H1 (cell line): ENCODE results near the gene HK1. TPM values are rescaled to one million over a fixed set of nuclear protein-coding genes. Genes with fewer than 3 reads are reported as not detected.
A peak's percentile ranks its signal among the peaks of the same experiment; 100 is the strongest.
"Not testable (repeated sequence)": the region's sequence is repeated elsewhere in the genome, so short reads cannot be mapped to it uniquely, and the experiment has no call there.

Experiments used
- CTCF ChIA-PET: fragments of 300-600 bp; sonication (Branson Sonifier 250); formaldehyde crosslinking; loops from one replicate; lab custom pipeline; 2021; ENCODE audit not compliant: partially characterized antibody; lab: Charles Lee
- POLR2A ChIA-PET: fragments of 300-600 bp; sonication (Branson Sonifier 250); formaldehyde crosslinking; loops from one replicate; lab custom pipeline; 2021; ENCODE audit warnings: inconsistent platforms; ENCODE audit not compliant: partially characterized antibody; lab: Charles Lee
- DNase-seq, 2 experiments: peaks; one replicate each; pipeline versions ENCODE4 v3.0.0 to v3.0.0-alpha.2; 2010 to 2022; ENCODE audit warnings: low spot score in 2 of 2, low read depth in 1 of 2, mixed read lengths in 1 of 2
- FAIRE-seq: peaks from 2 replicates; lab custom pipeline; 2011; peaks lifted over from hg19 to GRCh38; lab: Jason Lieb, UNC
- H2AFZ ChIP-seq: 2 replicates; pipeline ENCODE4 v1.8.1; 2012; ENCODE audit warnings: low read length, inconsistent platforms
- H2AK5ac ChIP-seq: 2 replicates; pipeline ENCODE4 v1.6.1; 2013; ENCODE audit warnings: low read depth, low read length
- H2BK120ac ChIP-seq: replicated peaks from 2 replicates; pipeline ENCODE3; 2013; ENCODE audit warnings: low read depth, low read length, inconsistent platforms
- H2BK12ac ChIP-seq: 2 replicates; pipeline ENCODE4 v1.6.1; 2013; ENCODE audit warnings: low read depth, low read length
- H2BK15ac ChIP-seq: 2 replicates; pipeline ENCODE4 v1.6.1; 2013; ENCODE audit warnings: low read length
- H2BK20ac ChIP-seq: 2 replicates; pipeline ENCODE4 v1.6.1; 2013; ENCODE audit warnings: low read length
- H2BK5ac ChIP-seq: 2 replicates; pipeline ENCODE4 v1.6.1; 2013; ENCODE audit warnings: low read depth, low read length
- H3K14ac ChIP-seq: 2 replicates; pipeline ENCODE4 v1.6.1; 2013; ENCODE audit warnings: inconsistent platforms; ENCODE audit not compliant: insufficient read length
- H3K18ac ChIP-seq: 2 replicates; pipeline ENCODE4 v1.6.1; 2013; ENCODE audit warnings: low read length; ENCODE audit errors: extremely low read depth
- H3K23ac ChIP-seq: 2 replicates; pipeline ENCODE4 v1.6.1; 2013; ENCODE audit warnings: inconsistent platforms; ENCODE audit not compliant: insufficient read length
- H3K23me2 ChIP-seq: 2 replicates; pipeline ENCODE4 v1.6.1; 2013; ENCODE audit warnings: low read depth, low read length
- H3K27ac ChIP-seq: 2 replicates; pipeline ENCODE4 v1.6.1; 2011; ENCODE audit warnings: low read depth, low read length, inconsistent platforms
- H3K27me3 ChIP-seq, 4 experiments: replicated peaks in 1 of 4; 1 replicate in 1 of 4; 2 replicates in 3 of 4; pipeline versions ENCODE4 v1.6.1 to v1.8.1; 2011 to 2013; ENCODE audit warnings: low read length in 3 of 4, mild to moderate bottlenecking in 3 of 4, inconsistent platforms in 2 of 4, mixed read lengths in 2 of 4, moderate library complexity in 1 of 4; ENCODE audit not compliant: control insufficient read depth in 3 of 4, insufficient read depth in 3 of 4; ENCODE audit errors: extremely low read depth in 1 of 4
- H3K36me3 ChIP-seq, 4 experiments: 2 replicates each; pipeline versions ENCODE4 v1.6.1 to v1.8.1; 2011 to 2013; ENCODE audit warnings: mild to moderate bottlenecking in 4 of 4, low read length in 3 of 4, moderate library complexity in 2 of 4, control low read depth in 1 of 4, inconsistent platforms in 1 of 4; ENCODE audit not compliant: insufficient read depth in 4 of 4, control insufficient read depth in 2 of 4
- H3K4ac ChIP-seq: replicated peaks from 2 replicates; pipeline ENCODE3; 2013; ENCODE audit warnings: low read length, low read depth, mixed read lengths, inconsistent platforms; ENCODE audit not compliant: insufficient read length
- H3K4me1 ChIP-seq, 4 experiments: replicated peaks in 1 of 4; 1 replicate in 1 of 4; 2 replicates in 3 of 4; pipeline versions ENCODE4 v1.6.1 to v1.8.1; 2011 to 2013; ENCODE audit warnings: low read length in 3 of 4, inconsistent platforms in 2 of 4, mixed read lengths in 1 of 4; ENCODE audit not compliant: insufficient read depth in 4 of 4, control insufficient read depth in 3 of 4
- H3K4me2 ChIP-seq, 2 experiments: 2 replicates each; pipeline versions ENCODE4 v1.6.1 to v1.8.1; 2011 to 2013; ENCODE audit warnings: low read depth in 2 of 2, low read length in 2 of 2, control low read depth in 1 of 2, inconsistent platforms in 1 of 2, mild to moderate bottlenecking in 1 of 2; ENCODE audit not compliant: insufficient read depth in 1 of 2
- H3K4me3 ChIP-seq, 4 experiments: fragments of 200-600, 300-600 bp in 1 of 4; sonication (generic), shearing (Covaris generic), sonication (Bioruptor Twin) in 1 of 4; 2 replicates each; pipeline versions ENCODE4 v1.5.1 to v1.8.1; 2011 to 2016; ENCODE audit warnings: low read length in 4 of 4, low read depth in 3 of 4, control low read depth in 2 of 4, inconsistent platforms in 2 of 4, mild to moderate bottlenecking in 2 of 4, mixed read lengths in 1 of 4, moderate library complexity in 1 of 4; ENCODE audit not compliant: insufficient read depth in 2 of 4; ENCODE audit errors: extremely low read depth in 1 of 4
- H3K56ac ChIP-seq: replicated peaks from 2 replicates; pipeline ENCODE3; 2013; ENCODE audit warnings: low read depth, mild to moderate bottlenecking, mixed read lengths, low read length, inconsistent platforms; ENCODE audit not compliant: insufficient read length
- H3K79me1 ChIP-seq: 2 replicates; pipeline ENCODE4 v1.6.1; 2013; ENCODE audit warnings: low read depth, low read length, control low read depth
- H3K79me2 ChIP-seq, 2 experiments: 2 replicates each; pipeline versions ENCODE4 v1.6.1 to v1.8.1; 2012 to 2013; ENCODE audit warnings: low read length in 2 of 2, mild to moderate bottlenecking in 2 of 2, inconsistent platforms in 1 of 2; ENCODE audit not compliant: insufficient read depth in 2 of 2, control insufficient read depth in 1 of 2
- H3K9ac ChIP-seq, 4 experiments: replicated peaks in 1 of 4; 1 replicate in 1 of 4; 2 replicates in 3 of 4; pipeline versions ENCODE4 v1.6.1 to v1.8.1; 2011 to 2013; ENCODE audit warnings: low read depth in 3 of 4, low read length in 3 of 4, control low read depth in 2 of 4, mild to moderate bottlenecking in 2 of 4, moderate library complexity in 2 of 4, inconsistent platforms in 1 of 4; ENCODE audit errors: extremely low read depth in 1 of 4
- H3K9me3 ChIP-seq, 2 experiments: 2 replicates each; pipeline versions ENCODE4 v1.6.1 to v1.8.1; 2012 to 2013; ENCODE audit warnings: mild to moderate bottlenecking in 2 of 2, moderate library complexity in 2 of 2, control low read depth in 1 of 2, inconsistent platforms in 1 of 2, low read depth in 1 of 2, low read length in 1 of 2, mixed read lengths in 1 of 2; ENCODE audit not compliant: insufficient read depth in 2 of 2
- H4K20me1 ChIP-seq, 2 experiments: replicated peaks in 1 of 2; 2 replicates each; pipeline versions ENCODE3 to v1.8.1; 2011 to 2013; ENCODE audit warnings: inconsistent platforms in 2 of 2, low read length in 2 of 2, mild to moderate bottlenecking in 1 of 2; ENCODE audit not compliant: insufficient read depth in 2 of 2, control insufficient read depth in 1 of 2
- H4K5ac ChIP-seq: 2 replicates; pipeline ENCODE4 v1.6.1; 2013; ENCODE audit warnings: low read length, low read depth, mixed read lengths, inconsistent platforms; ENCODE audit not compliant: insufficient read length
- H4K8ac ChIP-seq: 2 replicates; pipeline ENCODE4 v1.8.0; 2013; ENCODE audit warnings: mild to moderate bottlenecking, moderate library complexity, low read length, inconsistent platforms; ENCODE audit not compliant: insufficient read depth; ENCODE audit errors: extremely low read depth
- H4K91ac ChIP-seq: replicated peaks from 2 replicates; pipeline ENCODE3; 2013; ENCODE audit warnings: low read length, mixed read lengths, inconsistent platforms; ENCODE audit not compliant: insufficient read length
- WGBS, 2 experiments: shearing (Covaris generic) in 1 of 2; methylation state at CpG; one replicate each; pipeline versions ENCODE4 v1.1.6 to v1.1.7; 2013 to 2015; ENCODE audit warnings: low lambda C conversion rate in 2 of 2, mixed read lengths in 2 of 2, inconsistent platforms in 1 of 2, low coverage in 1 of 2, missing lambda C conversion rate in 1 of 2; ENCODE audit not compliant: insufficient replicate concordance in 2 of 2, insufficient coverage in 1 of 2, insufficient read length in 1 of 2; ENCODE audit errors: extremely low coverage in 1 of 2, missing lambda C conversion rate in 1 of 2; 5-methylcytosine and 5-hydroxymethylcytosine counted together
- polyA plus RNA-seq, 7 experiments: library from polyadenylated mRNA; depleted of rRNA in 3 of 7; stranded (reverse) in 5 of 7; unstranded in 2 of 7; fragments of >200 nt in 5 of 7; fragments of 200-250 nt in 2 of 7; gene quantifications; 1 replicate in 5 of 7; 2 replicates in 1 of 7; 4 replicates in 1 of 7; pipeline versions ENCODE4 v1.2.1 to v1.2.3, GENCODE V29; 2011 to 2013; ENCODE audit warnings: missing spikeins in 2 of 7, mixed read lengths in 2 of 7
- total RNA-seq: library from RNA; stranded (reverse); fragmentation: NEBNext Ultra II Directional; extraction: Animal tissue kit (Norgen Biotek cat#: 25700); gene quantifications from 2 replicates; pipeline ENCODE4 v1.2.1, GENCODE V29; 2021

Gene HK1
- total and polyA plus RNA-seq, 2 of the 8 experiments (the other 6 are each of a cell fraction or from before 2014, with no cell fraction given): 55.8 to 247 TPM

GRCh38 chr10:69328888-69329287 lies 50.6 kb downstream of the HK1 start:
- POLR2A ChIA-PET: interaction anchor here (2.4 to 2.7 kb wide), 2 partner anchors 10 to 23 kb away, joined by 8 to 16 read pairs; no protein-coding TSS in a partner anchor
- H3K27ac ChIP-seq, H2AFZ ChIP-seq, H3K4ac ChIP-seq, FAIRE-seq, DNase-seq, H4K20me1 ChIP-seq, H3K14ac ChIP-seq, H4K8ac ChIP-seq, H3K36me3 ChIP-seq, H2BK120ac ChIP-seq, H3K4me3 ChIP-seq, H2BK20ac ChIP-seq, H2AK5ac ChIP-seq, H3K9me3 ChIP-seq, H3K56ac ChIP-seq, H3K9ac ChIP-seq, H3K18ac ChIP-seq, H3K23ac ChIP-seq, H3K23me2 ChIP-seq, H2BK12ac ChIP-seq, H3K27me3 ChIP-seq, H3K79me1 ChIP-seq, H4K91ac ChIP-seq, H2BK15ac ChIP-seq: not testable (repeated sequence)
- peak overlapping the region in 1 of 2 experiments; percentile 40; a peak in 1 of 4 replicates for H3K4me2 ChIP-seq
- H3K79me2 ChIP-seq: peaks cover 34 to 87% of the 10 kb centered on the region in 2 experiments
- CTCF ChIA-PET: interaction anchor here (1.6 to 1.9 kb wide), 2 partner anchors 10 to 64 kb away, joined by 6 read pairs; no protein-coding TSS in a partner anchor
- H4K5ac ChIP-seq: peak overlapping the region; percentile 52
- 82% methylated on average over 2 of the region's 2 CpGs; no CpG with 5 or more reads in 1 of the 2 experiments for WGBS, 2 experiments
- peaks cover 22 to 56% (median 48%) of the 10 kb centered on the region in 4 experiments for H3K4me1 ChIP-seq
- H2BK5ac ChIP-seq: peak overlapping the region; percentile 96; the same call in 1 of the 2 replicates
